Testis (tissue), 3 donors: Measurements from ENCODE around the gene CDH5. TPM values are rescaled to one million over a fixed set of nuclear protein-coding genes. Genes with fewer than 3 reads are reported as not detected.

ENCODE experiments used
- DNase-seq: peaks from one replicate; pipeline ENCODE4 v3.0.0-alpha.2; 2019
- H3K27ac ChIP-seq, 2 donors: fragments of 200-600 bp; sonication (generic); one replicate each; pipeline ENCODE4 v1.5.1; 2019
- H3K27me3 ChIP-seq: fragments of 200-600 bp; sonication (generic); one replicate; pipeline ENCODE4 v1.5.1; 2019
- H3K36me3 ChIP-seq: fragments of 200-600 bp; sonication (generic); one replicate; pipeline ENCODE4 v1.5.1; 2017; ENCODE audit warnings: low read depth; ENCODE audit errors: missing control alignments
- H3K4me1 ChIP-seq: fragments of 200-600 bp; sonication (generic); one replicate; pipeline ENCODE4 v1.5.1; 2019
- H3K4me3 ChIP-seq, 2 donors: fragments of 200-600 bp; sonication (generic); one replicate each; pipeline ENCODE4 v1.5.1; 2017 to 2019
- H3K9me3 ChIP-seq: fragments of 200-600 bp; sonication (generic); one replicate; pipeline ENCODE4 v1.5.1; 2017
- CTCF ChIP-seq, 3 experiments: fragments of 450-650 bp in 2 of 3; fragments of 200-600 bp in 1 of 3; sonication (generic) in 1 of 3; IDR thresholded peaks; one replicate each; pipeline ENCODE4 v1.5.1; 2016 to 2019; ENCODE audit warnings: antibody characterized with exemption in 3 of 3, mild to moderate bottlenecking in 2 of 3, moderate library complexity in 1 of 3
- POLR2A ChIP-seq: fragments of 450-650 bp; IDR thresholded peaks from one replicate; pipeline ENCODE4 v1.6.1; 2017; ENCODE audit warnings: antibody characterized with exemption, mild to moderate bottlenecking, moderate library complexity
- WGBS, 2 donors: methylation state at CpG; one replicate each; pipeline ENCODE4 v1.1.5; 2018; 5-methylcytosine and 5-hydroxymethylcytosine counted together
- intact Hi-C: fragments of 100-400 bp; cut with DNase I; formaldehyde crosslinking; loops from one replicate; pipeline ENCODE4 v1.15.1; 2023; ENCODE audit warnings: low total_unique reads
- polyA plus RNA-seq: library from polyadenylated mRNA; stranded (reverse); fragments of 350-450 nt; fragmentation: Illumina TruSeq; extraction: RNeasy Lipid Tissue Mini Kit (QIAGEN cat#74804); gene quantifications from one replicate; pipeline ENCODE4 v1.2.3, GENCODE V29; 2014; ENCODE audit warnings: low read depth, low replicate concordance; ENCODE audit not compliant: insufficient read depth
- total RNA-seq, 2 donors: library from RNA; depleted of rRNA; stranded (reverse); fragments of >200 nt; gene quantifications; one replicate each; pipeline ENCODE4 v1.2.3, GENCODE V29; 2016

Gene CDH5
- total and polyA plus RNA-seq, 3 donors from 2014 or later: 22.1 to 40.6 (median 23.8) TPM

- no peak for TF ChIP-seq POLR2A
- no peak for TF ChIP-seq CTCF (IDR thresholded peaks at IDR 0.05)
- WGBS, 2 donors: 63 to 74% methylated on average over 3 to 5 of the region's 5 CpGs
- Histone ChIP-seq H3K4me3 (no peak overlapping the region), H3K27ac (no peak overlapping the region), H3K27me3 (no peaks in the 10 kb centered on the region), H3K4me1 (peaks cover 23% of the 10 kb centered on the region), H3K36me3 (no peaks in the 10 kb centered on the region), H3K9me3 (no peaks in the 10 kb centered on the region)
- DNase-seq: no peak
- intact Hi-C loops: loop anchor here (10.0 kb wide), 1 partner anchor 116 kb away; no protein-coding TSS in a partner anchor
These were observed 2.6 kb downstream of the CDH5 start for GRCh38 chr16:66369055-66369592.

- Histone ChIP-seq H3K27ac (peak overlapping the region in 1 of 2 donors; percentile 44), H3K36me3 (no peaks in the 10 kb centered on the region), H3K4me1 (peaks cover 16% of the 10 kb centered on the region), H3K27me3 (no peaks in the 10 kb centered on the region), H3K9me3 (no peaks in the 10 kb centered on the region), H3K4me3 (no peak overlapping the region)
- intact Hi-C loops: no loop called here
- no peak for TF ChIP-seq CTCF (IDR thresholded peaks at IDR 0.05)
- TF ChIP-seq POLR2A: no peak
- WGBS, 2 donors: 47 to 66% methylated on average over 4 to 9 of the region's 9 CpGs
- peak; percentile 55 for DNase-seq
These were observed 4.5 kb downstream of the CDH5 start for GRCh38 chr16:66370786-66371684.

- no peak for DNase-seq
- H3K4me3 ChIP-seq: no peak overlapping the region
- no peak overlapping the region for H3K27ac ChIP-seq
- intact Hi-C loops: no loop called here
- no peaks in the 10 kb centered on the region for H3K9me3 ChIP-seq
- no peaks in the 10 kb centered on the region for H3K27me3 ChIP-seq
- WGBS, 2 donors: 83 to 91% methylated on average over 13 to 15 of the region's 15 CpGs
- TF ChIP-seq CTCF (IDR thresholded peaks at IDR 0.05): no peak
- TF ChIP-seq POLR2A: no peak
- peaks cover 8% of the 10 kb centered on the region for H3K4me1 ChIP-seq
- no peaks in the 10 kb centered on the region for H3K36me3 ChIP-seq
These were observed 5.8 kb downstream of the CDH5 start for GRCh38 chr16:66372078-66372897.

GRCh38 chr16:66372898-66373155, 6.3 kb downstream of the CDH5 start:
- intact Hi-C loops: no loop called here
- peaks cover 6% of the 10 kb centered on the region for H3K4me1 ChIP-seq

More at GRCh38 chr16:66372898-66373155, 6.3 kb downstream of the CDH5 start:
- Histone ChIP-seq H3K27me3 (no peaks in the 10 kb centered on the region), H3K4me3 (no peak overlapping the region), H3K27ac (no peak overlapping the region), H3K9me3 (no peaks in the 10 kb centered on the region), H3K36me3 (no peaks in the 10 kb centered on the region)
- TF ChIP-seq CTCF (IDR thresholded peaks at IDR 0.05) (no peak), POLR2A (no peak)
- 85 to 100% methylated on average over 4 of the region's 4 CpGs for WGBS, 2 donors
- DNase-seq: no peak
